ENCODE results near the gene NR2C1.

- no peak for TF ChIP-seq EZH2 (IDR thresholded peaks at IDR 0.05)
- TF ChIP-seq CTCF (IDR thresholded peaks at IDR 0.05), result no peak
These were observed 100.2 kb downstream of the NR2C1 start for GRCh38 chr12:94973221-94973620.

Measured in neural progenitor cell (in vitro differentiated cells).